ENCODE measurements around the gene BRSK1.

- TF ChIP-seq, protein P1, sequence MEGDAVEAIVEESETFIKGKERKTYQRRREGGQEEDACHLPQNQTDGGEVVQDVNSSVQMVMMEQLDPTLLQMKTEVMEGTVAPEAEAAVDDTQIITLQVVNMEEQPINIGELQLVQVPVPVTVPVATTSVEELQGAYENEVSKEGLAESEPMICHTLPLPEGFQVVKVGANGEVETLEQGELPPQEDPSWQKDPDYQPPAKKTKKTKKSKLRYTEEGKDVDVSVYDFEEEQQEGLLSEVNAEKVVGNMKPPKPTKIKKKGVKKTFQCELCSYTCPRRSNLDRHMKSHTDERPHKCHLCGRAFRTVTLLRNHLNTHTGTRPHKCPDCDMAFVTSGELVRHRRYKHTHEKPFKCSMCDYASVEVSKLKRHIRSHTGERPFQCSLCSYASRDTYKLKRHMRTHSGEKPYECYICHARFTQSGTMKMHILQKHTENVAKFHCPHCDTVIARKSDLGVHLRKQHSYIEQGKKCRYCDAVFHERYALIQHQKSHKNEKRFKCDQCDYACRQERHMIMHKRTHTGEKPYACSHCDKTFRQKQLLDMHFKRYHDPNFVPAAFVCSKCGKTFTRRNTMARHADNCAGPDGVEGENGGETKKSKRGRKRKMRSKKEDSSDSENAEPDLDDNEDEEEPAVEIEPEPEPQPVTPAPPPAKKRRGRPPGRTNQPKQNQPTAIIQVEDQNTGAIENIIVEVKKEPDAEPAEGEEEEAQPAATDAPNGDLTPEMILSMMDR (IDR thresholded peaks at IDR 0.05; ENCODE audit: low read depth, low read length, poor library complexity, severe bottlenecking), result no peak
- TF ChIP-seq EZH2phosphoT487 (IDR thresholded peaks at IDR 0.05; ENCODE audit: borderline replicate concordance, low read length), result no peak
These were observed 9.7 kb upstream of the BRSK1 start for GRCh38 chr19:55273978-55274707.

Data from DOHH2 (cell line).